Inflammatory macrophage (primary cell): ENCODE data around the gene SEC22A.
A peak's percentile ranks its signal among the peaks of the same experiment; 100 is the strongest.

Experiments used
- DNase-seq, 2 donors: peaks; one replicate each; pipeline ENCODE4 v3.0.0-alpha.2; 2020 to 2022

The SEC22A gene

GRCh38 chr3:123267821-123268220 is 66.1 kb downstream of the SEC22A start:
- no peak for DNase-seq

GRCh38 chr3:123270818-123271217 is 69.1 kb downstream of the SEC22A start:
- no peak for DNase-seq

GRCh38 chr3:123271466-123272159 is 69.9 kb downstream of the SEC22A start:
- DNase-seq, result no peak

GRCh38 chr3:123272547-123272946 is 70.8 kb downstream of the SEC22A start:
- no peak for DNase-seq

GRCh38 chr3:123275691-123276090 is 73.9 kb downstream of the SEC22A start:
- no peak for DNase-seq

GRCh38 chr3:123276346-123277006 is 74.7 kb downstream of the SEC22A start:
- DNase-seq, result no peak

- DNase-seq, result no peak
Observed at GRCh38 chr3:123277106-123277505, 75.4 kb downstream of the SEC22A start.

- no peak for DNase-seq
Observed at GRCh38 chr3:123278446-123278845, 76.7 kb downstream of the SEC22A start.

GRCh38 chr3:123279121-123279520 is 77.4 kb downstream of the SEC22A start:
- no peak for DNase-seq

- no peak for DNase-seq
Observed at GRCh38 chr3:123281406-123281805, 79.7 kb downstream of the SEC22A start.

GRCh38 chr3:123281929-123282328 is 80.2 kb downstream of the SEC22A start:
- DNase-seq, result no peak

GRCh38 chr3:123282461-123282860 is 80.7 kb downstream of the SEC22A start:
- no peak for DNase-seq

GRCh38 chr3:123283074-123283473 is 81.3 kb downstream of the SEC22A start:
- no peak for DNase-seq

- no peak for DNase-seq
Observed at GRCh38 chr3:123283657-123284398, 82.1 kb downstream of the SEC22A start.

GRCh38 chr3:123284399-123285010 is 82.8 kb downstream of the SEC22A start:
- no peak for DNase-seq

- no peak for DNase-seq
Observed at GRCh38 chr3:123285066-123285465, 83.3 kb downstream of the SEC22A start.

- no peak for DNase-seq
Observed at GRCh38 chr3:123285479-123285878, 83.7 kb downstream of the SEC22A start.

GRCh38 chr3:123285931-123286307 is 84.2 kb downstream of the SEC22A start:
- no peak for DNase-seq

- peak; percentile 44 to 57 for DNase-seq
Observed at GRCh38 chr3:123286308-123287023, 84.7 kb downstream of the SEC22A start.

GRCh38 chr3:123287051-123287961 is 85.6 kb downstream of the SEC22A start:
- DNase-seq, result no peak

- DNase-seq, result no peak
Observed at GRCh38 chr3:123287962-123288302, 86.2 kb downstream of the SEC22A start.
